HEK293 (cell line): ENCODE results near the gene RSRC1.
"Not testable (repeated sequence)": the region's sequence is repeated elsewhere in the genome, so short reads cannot be mapped to it uniquely, and the experiment has no call there.

Experiments used
- CTCF ChIA-PET: fragments of 350-600 bp; formaldehyde crosslinking; extraction: SDS; loops from one replicate; lab custom pipeline; 2021; ENCODE audit warnings: antibody characterized with exemption; lab: Yijun Ruan, JAX
- POLR2A ChIA-PET: fragments of 300-600 bp; formaldehyde crosslinking; extraction: SDS; loops from one replicate; lab custom pipeline; 2020; ENCODE audit warnings: antibody characterized with exemption, inconsistent platforms; lab: Yijun Ruan, JAX
- H3K27ac ChIP-seq: fragments of 200-500 bp; sonication (Bioruptor generic); 2 replicates; pipeline ENCODE4 v1.5.1; 2014; ENCODE audit warnings: low read depth, low read length, control low read depth, inconsistent platforms; ENCODE audit errors: extremely low read depth
- H3K36me3 ChIP-seq, 2 experiments: fragments of 200-500 bp in 1 of 2; sonication (Bioruptor generic) in 1 of 2; 1 replicate in 1 of 2; 2 replicates in 1 of 2; pipeline ENCODE4 v1.5.1; 2014 to 2017; ENCODE audit warnings: inconsistent platforms in 2 of 2, low read length in 2 of 2; ENCODE audit not compliant: control insufficient read depth in 2 of 2, insufficient read depth in 1 of 2
- H3K4me1 ChIP-seq: fragments of 200-500 bp; sonication (Bioruptor generic); 2 replicates; pipeline ENCODE4 v1.5.1; 2014; ENCODE audit warnings: mild to moderate bottlenecking, low read length, inconsistent platforms; ENCODE audit not compliant: control insufficient read depth, insufficient read depth
- H3K4me3 ChIP-seq: 2 replicates; pipeline ENCODE4 v1.5.1; 2011; ENCODE audit warnings: low read depth, mild to moderate bottlenecking, control low read depth, low read length, moderate library complexity
- H3K9me3 ChIP-seq: fragments of 200-500 bp; sonication (Bioruptor generic); 2 replicates; pipeline ENCODE4 v1.5.1; 2014; ENCODE audit warnings: low read depth, low read length, inconsistent platforms; ENCODE audit not compliant: control insufficient read depth, insufficient read depth
- AEBP2 ChIP-seq: fragments of 450-650 bp; formaldehyde crosslinking; IDR thresholded peaks from 2 replicates; pipeline ENCODE4 v1.5.1; 2016; ENCODE audit warnings: missing biosample characterization, missing genetic modification characterization, borderline replicate concordance
- HOXA7 ChIP-seq: sonication (generic); formaldehyde crosslinking; IDR thresholded peaks from 2 replicates; pipeline ENCODE4 v1.8.1; 2022; ENCODE audit warnings: missing genetic modification reagents, borderline replicate concordance
- IKZF3 ChIP-seq: fragments of 450-650 bp; IDR thresholded peaks from 2 replicates; pipeline ENCODE4 v1.5.0; 2018; ENCODE audit warnings: missing biosample characterization, mild to moderate bottlenecking, missing genetic modification characterization, moderate library complexity
- PRDM2 ChIP-seq: fragments of 450-650 bp; formaldehyde crosslinking; IDR thresholded peaks from 2 replicates; pipeline ENCODE4 v1.5.1; 2016; ENCODE audit warnings: missing biosample characterization, missing genetic modification characterization, borderline replicate concordance
- SALL2 ChIP-seq: fragments of 450-650 bp; formaldehyde crosslinking; IDR thresholded peaks from 2 replicates; pipeline ENCODE4 v1.5.0; 2017; ENCODE audit warnings: missing biosample characterization, mild to moderate bottlenecking, missing genetic modification characterization, borderline replicate concordance
- SETDB1 ChIP-seq: IDR thresholded peaks from one replicate; pipeline ENCODE4 v1.6.1; 2017; ENCODE audit warnings: mild to moderate bottlenecking, low read length, moderate library complexity, mixed read lengths; ENCODE audit not compliant: insufficient read length
- TRIM28 ChIP-seq: IDR thresholded peaks from 2 replicates; pipeline ENCODE4 v1.6.1; 2011; ENCODE audit warnings: low read length, control low read depth, borderline replicate concordance
- ZBTB10 ChIP-seq: fragments of 450-650 bp; formaldehyde crosslinking; IDR thresholded peaks from 2 replicates; pipeline ENCODE4 v1.5.1; 2016; ENCODE audit warnings: missing biosample characterization, missing genetic modification characterization
- ZBTB21 ChIP-seq: fragments of 450-650 bp; formaldehyde crosslinking; IDR thresholded peaks from 2 replicates; pipeline ENCODE4 v1.5.1; 2017; ENCODE audit warnings: missing biosample characterization, missing genetic modification characterization
- ZBTB6 ChIP-seq: fragments of 450-650 bp; formaldehyde crosslinking; IDR thresholded peaks from 2 replicates; pipeline ENCODE4 v1.5.1; 2017; ENCODE audit warnings: missing biosample characterization, missing genetic modification characterization
- ZNF16 ChIP-seq: fragments of 450-650 bp; formaldehyde crosslinking; IDR thresholded peaks from 2 replicates; pipeline ENCODE4 v1.5.1; 2016; ENCODE audit warnings: low read depth, missing biosample characterization, missing genetic modification characterization
- ZNF175 ChIP-seq: fragments of 450-650 bp; formaldehyde crosslinking; IDR thresholded peaks from 2 replicates; pipeline ENCODE4 v1.5.1; 2016; ENCODE audit warnings: missing biosample characterization, missing genetic modification characterization
- ZNF211 ChIP-seq: fragments of 450-650 bp; formaldehyde crosslinking; IDR thresholded peaks from 2 replicates; pipeline ENCODE4 v1.5.1; 2016; ENCODE audit warnings: low read depth, missing biosample characterization, missing genetic modification characterization
- ZNF558 ChIP-seq: fragments of 450-650 bp; formaldehyde crosslinking; IDR thresholded peaks from 2 replicates; pipeline ENCODE4 v1.5.1; 2016; ENCODE audit warnings: missing biosample characterization, missing genetic modification characterization
- ZNF610 ChIP-seq: fragments of 450-650 bp; formaldehyde crosslinking; IDR thresholded peaks from 2 replicates; pipeline ENCODE4 v1.5.1; 2016; ENCODE audit warnings: missing biosample characterization, missing genetic modification characterization, borderline replicate concordance
- ZNF660 ChIP-seq: fragments of 450-650 bp; IDR thresholded peaks from 2 replicates; pipeline ENCODE4 v1.5.1; 2018; ENCODE audit warnings: missing biosample characterization, mild to moderate bottlenecking, missing genetic modification characterization
- ZNF747 ChIP-seq: fragments of 450-650 bp; formaldehyde crosslinking; IDR thresholded peaks from 2 replicates; pipeline ENCODE4 v1.5.1; 2016; ENCODE audit warnings: missing biosample characterization, missing genetic modification characterization
- ZNF837 ChIP-seq: fragments of 450-650 bp; formaldehyde crosslinking; IDR thresholded peaks from 2 replicates; pipeline ENCODE4 v1.5.1; 2016; ENCODE audit warnings: missing biosample characterization, missing genetic modification characterization
- ZSCAN30 ChIP-seq: fragments of 450-650 bp; IDR thresholded peaks from 2 replicates; pipeline ENCODE4 v1.5.1; 2018; ENCODE audit warnings: missing biosample characterization, mild to moderate bottlenecking, missing genetic modification characterization, moderate library complexity

The RSRC1 gene

GRCh38 chr3:158540066-158540465 is 430.2 kb downstream of the RSRC1 start:
- Histone ChIP-seq H3K27ac (no peak overlapping the region), H3K36me3 (peaks cover 0 to 11% of the 10 kb centered on the region in 2 experiments; a peak in 2 of 3 replicates), H3K9me3 (no peaks in the 10 kb centered on the region), H3K4me1 (no peaks in the 10 kb centered on the region), H3K4me3 (no peak overlapping the region)
- ChIA-PET POLR2A (no interaction called here), CTCF (interaction anchor here (0.6 to 2.6 kb wide), 11 partner anchors 9 to 252 kb away, joined by 3 to 22 read pairs (median 4); partner anchors contain the start of genes GFM1 and MLF1)
- TF ChIP-seq ZNF837 (tag by site-specific recombination): no peak
- TF ChIP-seq ZNF16: no peak
- no peak for TF ChIP-seq ZNF558
- TF ChIP-seq IKZF3 (tag by site-specific recombination): no peak
- no peak for TF ChIP-seq HOXA7
- no peak for TF ChIP-seq PRDM2 (tag by site-specific recombination)
- no peak for TF ChIP-seq ZBTB21 (tag by site-specific recombination)
- no peak for TF ChIP-seq ZNF660
- no peak for TF ChIP-seq AEBP2 (tag by site-specific recombination)
- no peak for TF ChIP-seq ZNF747 (tag by site-specific recombination)
- TF ChIP-seq ZNF211: no peak
- TF ChIP-seq ZBTB6: no peak
- no peak for TF ChIP-seq ZNF175 (tag by site-specific recombination)

GRCh38 chr3:158548691-158549090 is 438.8 kb downstream of the RSRC1 start:
- no peak overlapping the region for H3K27ac ChIP-seq
- no peak overlapping the region for H3K4me3 ChIP-seq
- CTCF ChIA-PET: no interaction called here
- peaks cover 0 to 4% of the 10 kb centered on the region in 2 experiments; a peak in 2 of 3 replicates for H3K36me3 ChIP-seq
- H3K4me1 ChIP-seq: no peaks in the 10 kb centered on the region
- no peaks in the 10 kb centered on the region for H3K9me3 ChIP-seq
- TF ChIP-seq ZSCAN30 (tag by site-specific recombination) (no peak), ZBTB10 (tag by site-specific recombination) (no peak), SETDB1 (no peak), TRIM28 (no peak), SALL2 (no peak), ZNF211 (no peak), HOXA7 (no peak), ZNF610 (no peak)
- POLR2A ChIA-PET: no interaction called here

- CTCF ChIA-PET: interaction anchor here (1.4 kb wide), 1 partner anchor 10 kb away, joined by 4 read pairs; no protein-coding TSS in a partner anchor
- H3K4me1 ChIP-seq, H3K4me3 ChIP-seq, H3K36me3 ChIP-seq, H3K27ac ChIP-seq, POLR2A ChIA-PET, H3K9me3 ChIP-seq: not testable (repeated sequence)
These were observed 440.0 kb downstream of the RSRC1 start for GRCh38 chr3:158549938-158550337.
